ENCODE results near the gene MED12L. TPM values are rescaled to one million over a fixed set of nuclear protein-coding genes. Genes with fewer than 3 reads are reported as not detected.

Gene MED12L
- total RNA-seq, 4 donors from 2014 or later = 0.09 to 3.3 (median 0.13) TPM; not detected in 1

- Histone ChIP-seq H3K27me3 (no peaks in the 10 kb centered on the region), H3K4me1 (no peaks in the 10 kb centered on the region), H3K9me3 (no peaks in the 10 kb centered on the region), H3K36me3 (no peaks in the 10 kb centered on the region), H3K4me3 (no peak overlapping the region), H3K27ac (no peak overlapping the region)
- TF ChIP-seq CTCF (IDR thresholded peaks at IDR 0.05) (no peak), POLR2A (IDR thresholded peaks at IDR 0.05) (no peak)
- DNase-seq = no peak
Observed at GRCh38 chr3:151121016-151121415, 35.6 kb downstream of the MED12L start.

- DNase-seq = no peak
- H3K4me3 ChIP-seq = no peak overlapping the region
- no peaks in the 10 kb centered on the region for H3K9me3 ChIP-seq
- H3K27me3 ChIP-seq = no peaks in the 10 kb centered on the region
- TF ChIP-seq CTCF (IDR thresholded peaks at IDR 0.05) (no peak), POLR2A (IDR thresholded peaks at IDR 0.05) (no peak)
- no peak overlapping the region for H3K27ac ChIP-seq
- H3K36me3 ChIP-seq = no peaks in the 10 kb centered on the region
- no peaks in the 10 kb centered on the region for H3K4me1 ChIP-seq
Observed at GRCh38 chr3:151123827-151124226, 38.4 kb downstream of the MED12L start.

GRCh38 chr3:151124476-151124875, 39.0 kb downstream of the MED12L start:
- Histone ChIP-seq H3K27ac (no peak overlapping the region), H3K4me1 (no peaks in the 10 kb centered on the region), H3K9me3 (no peaks in the 10 kb centered on the region), H3K36me3 (no peaks in the 10 kb centered on the region), H3K4me3 (no peak overlapping the region), H3K27me3 (no peaks in the 10 kb centered on the region)
- no peak for DNase-seq
- no peak for TF ChIP-seq CTCF (IDR thresholded peaks at IDR 0.05)

GRCh38 chr3:151130428-151130827, 45.0 kb downstream of the MED12L start:
- TF ChIP-seq POLR2A (IDR thresholded peaks at IDR 0.05) (no peak), CTCF (IDR thresholded peaks at IDR 0.05) (no peak)
- Histone ChIP-seq H3K4me1 (no peaks in the 10 kb centered on the region), H3K4me3 (no peak overlapping the region), H3K9me3 (no peaks in the 10 kb centered on the region), H3K27ac (no peak overlapping the region), H3K27me3 (no peaks in the 10 kb centered on the region), H3K36me3 (no peaks in the 10 kb centered on the region)
- DNase-seq = no peak

GRCh38 chr3:151133175-151133574, 47.7 kb downstream of the MED12L start:
- DNase-seq = no peak
- Histone ChIP-seq H3K36me3 (no peaks in the 10 kb centered on the region), H3K4me3 (no peak overlapping the region), H3K27me3 (no peaks in the 10 kb centered on the region), H3K4me1 (no peaks in the 10 kb centered on the region), H3K9me3 (no peaks in the 10 kb centered on the region), H3K27ac (no peak overlapping the region)
- TF ChIP-seq CTCF (IDR thresholded peaks at IDR 0.05) (no peak), POLR2A (IDR thresholded peaks at IDR 0.05) (no peak)

GRCh38 chr3:151133917-151134450, 48.5 kb downstream of the MED12L start:
- Histone ChIP-seq H3K4me1 (no peaks in the 10 kb centered on the region), H3K4me3 (no peak overlapping the region), H3K27me3 (no peaks in the 10 kb centered on the region), H3K36me3 (no peaks in the 10 kb centered on the region), H3K27ac (no peak overlapping the region), H3K9me3 (no peaks in the 10 kb centered on the region)
- DNase-seq = no peak
- TF ChIP-seq POLR2A (IDR thresholded peaks at IDR 0.05) (no peak), CTCF (IDR thresholded peaks at IDR 0.05) (no peak)

All from Peyer's patch (tissue), 4 donors.